Uterus (tissue), 2 donors: ENCODE results near the gene CCSER2.

ENCODE experiments used
- CTCF ChIP-seq, 4 experiments: fragments of 200-600 bp in 2 of 4; fragments of 450-650 bp in 2 of 4; sonication (generic) in 2 of 4; IDR thresholded peaks; one replicate each; pipeline ENCODE4 v1.5.1; 2016 to 2019; ENCODE audit warnings: antibody characterized with exemption in 4 of 4, mild to moderate bottlenecking in 2 of 4, moderate library complexity in 1 of 4
- POLR2A ChIP-seq, 2 donors: fragments of 450-650 bp; IDR thresholded peaks; one replicate each; pipeline ENCODE4 v1.6.1; 2016; ENCODE audit warnings: antibody characterized with exemption in 2 of 2, mild to moderate bottlenecking in 1 of 2, moderate library complexity in 1 of 2

DNA sequence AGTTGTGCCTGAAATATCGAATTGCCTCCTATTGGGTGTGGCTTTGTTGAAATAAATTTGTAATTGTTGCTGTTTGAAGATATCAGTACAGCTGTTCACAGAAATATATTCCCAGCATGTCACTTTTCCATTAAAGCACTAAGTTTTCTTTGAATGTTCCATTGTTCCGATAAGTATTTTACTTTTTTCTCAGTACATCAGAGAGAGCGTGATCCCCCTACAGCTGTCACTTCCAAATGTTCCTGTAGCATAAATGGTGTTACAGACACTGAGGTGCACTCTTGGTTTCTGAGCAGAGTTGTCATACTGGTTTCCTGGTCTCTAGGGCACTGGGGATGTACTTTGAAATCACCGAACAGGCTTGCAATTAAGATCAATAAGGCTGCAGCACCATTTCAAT is 189.2 kb downstream of the CCSER2 start:
- TF ChIP-seq POLR2A (IDR thresholded peaks at IDR 0.05): no peak
- no peak for TF ChIP-seq CTCF (IDR thresholded peaks at IDR 0.05)
